ENCODE results near the gene MGMT.

DNA sequence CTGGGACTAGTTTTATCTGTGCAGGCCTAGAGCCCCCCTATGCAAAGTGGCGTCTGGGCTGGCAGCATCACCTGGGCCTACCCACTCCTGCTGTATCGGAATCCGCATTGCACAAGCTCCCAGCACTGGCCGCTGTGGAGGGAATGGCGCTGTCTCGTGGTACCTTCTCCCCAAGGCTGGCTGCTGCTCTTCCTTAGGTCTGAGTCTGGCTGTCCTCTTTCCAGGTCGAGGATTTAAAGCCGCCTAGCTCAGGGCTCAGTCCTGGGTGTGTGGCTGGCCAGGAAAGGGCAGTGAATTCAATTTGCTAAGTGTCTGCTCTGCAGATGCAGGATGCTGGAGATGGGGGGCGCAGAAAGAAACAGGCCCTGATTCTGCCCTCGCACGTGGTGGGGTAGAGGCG, 44.7 kb downstream of the MGMT start:
- TF ChIP-seq, protein P1, sequence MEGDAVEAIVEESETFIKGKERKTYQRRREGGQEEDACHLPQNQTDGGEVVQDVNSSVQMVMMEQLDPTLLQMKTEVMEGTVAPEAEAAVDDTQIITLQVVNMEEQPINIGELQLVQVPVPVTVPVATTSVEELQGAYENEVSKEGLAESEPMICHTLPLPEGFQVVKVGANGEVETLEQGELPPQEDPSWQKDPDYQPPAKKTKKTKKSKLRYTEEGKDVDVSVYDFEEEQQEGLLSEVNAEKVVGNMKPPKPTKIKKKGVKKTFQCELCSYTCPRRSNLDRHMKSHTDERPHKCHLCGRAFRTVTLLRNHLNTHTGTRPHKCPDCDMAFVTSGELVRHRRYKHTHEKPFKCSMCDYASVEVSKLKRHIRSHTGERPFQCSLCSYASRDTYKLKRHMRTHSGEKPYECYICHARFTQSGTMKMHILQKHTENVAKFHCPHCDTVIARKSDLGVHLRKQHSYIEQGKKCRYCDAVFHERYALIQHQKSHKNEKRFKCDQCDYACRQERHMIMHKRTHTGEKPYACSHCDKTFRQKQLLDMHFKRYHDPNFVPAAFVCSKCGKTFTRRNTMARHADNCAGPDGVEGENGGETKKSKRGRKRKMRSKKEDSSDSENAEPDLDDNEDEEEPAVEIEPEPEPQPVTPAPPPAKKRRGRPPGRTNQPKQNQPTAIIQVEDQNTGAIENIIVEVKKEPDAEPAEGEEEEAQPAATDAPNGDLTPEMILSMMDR (IDR thresholded peaks at IDR 0.05) = no peak
- no peak for TF ChIP-seq POLR2AphosphoS5 (IDR thresholded peaks at IDR 0.05)
